IPS-15b (cell line): ENCODE data around the gene TRIM44.
"Not testable (repeated sequence)": the region's sequence is repeated elsewhere in the genome, so short reads cannot be mapped to it uniquely, and the experiment has no call there.

ENCODE experiments used
- H3K27me3 ChIP-seq: one replicate; pipeline ENCODE4 v1.6.1; 2013; ENCODE audit warnings: low read length; ENCODE audit not compliant: control insufficient read depth, insufficient read depth
- H3K36me3 ChIP-seq: one replicate; pipeline ENCODE4 v1.6.1; 2013; ENCODE audit warnings: low read length; ENCODE audit not compliant: control insufficient read depth, insufficient read depth
- H3K4me1 ChIP-seq: one replicate; pipeline ENCODE4 v1.6.1; 2013; ENCODE audit warnings: mild to moderate bottlenecking, low read length; ENCODE audit not compliant: control insufficient read depth, insufficient read depth
- H3K4me3 ChIP-seq: one replicate; pipeline ENCODE4 v1.5.1; 2013; ENCODE audit warnings: low read depth, low read length
- H3K9ac ChIP-seq: one replicate; pipeline ENCODE4 v1.6.1; 2013; ENCODE audit warnings: low read depth, mild to moderate bottlenecking, low read length
- H3K9me3 ChIP-seq: one replicate; pipeline ENCODE4 v1.6.1; 2013; ENCODE audit warnings: mild to moderate bottlenecking, low read length; ENCODE audit not compliant: control insufficient read depth, insufficient read depth

The TRIM44 gene

DNA sequence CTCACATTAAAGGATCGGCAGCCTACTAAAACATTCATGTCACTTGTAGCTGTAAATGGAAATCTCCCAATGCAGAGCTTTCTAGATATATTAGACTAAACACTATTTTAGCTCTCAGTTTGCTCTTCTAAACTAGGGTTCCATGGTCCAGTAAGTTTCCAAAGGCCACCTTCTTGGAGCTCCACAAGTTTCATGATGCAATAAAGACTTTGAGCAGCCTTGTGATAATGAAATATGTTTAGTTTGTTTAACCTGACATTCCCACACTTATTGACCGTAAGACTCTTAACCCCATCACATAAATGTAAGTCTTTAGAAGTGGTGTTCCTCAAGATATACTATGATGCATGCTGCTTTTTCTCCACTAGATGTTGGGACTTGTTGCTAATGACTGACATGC lies 87.7 kb downstream of the TRIM44 start:
- Histone ChIP-seq H3K4me3 (no peak overlapping the region), H3K9ac (no peak overlapping the region), H3K4me1 (peaks cover 7% of the 10 kb centered on the region), H3K27me3 (no peaks in the 10 kb centered on the region), H3K36me3 (no peaks in the 10 kb centered on the region), H3K9me3 (no peaks in the 10 kb centered on the region)

DNA sequence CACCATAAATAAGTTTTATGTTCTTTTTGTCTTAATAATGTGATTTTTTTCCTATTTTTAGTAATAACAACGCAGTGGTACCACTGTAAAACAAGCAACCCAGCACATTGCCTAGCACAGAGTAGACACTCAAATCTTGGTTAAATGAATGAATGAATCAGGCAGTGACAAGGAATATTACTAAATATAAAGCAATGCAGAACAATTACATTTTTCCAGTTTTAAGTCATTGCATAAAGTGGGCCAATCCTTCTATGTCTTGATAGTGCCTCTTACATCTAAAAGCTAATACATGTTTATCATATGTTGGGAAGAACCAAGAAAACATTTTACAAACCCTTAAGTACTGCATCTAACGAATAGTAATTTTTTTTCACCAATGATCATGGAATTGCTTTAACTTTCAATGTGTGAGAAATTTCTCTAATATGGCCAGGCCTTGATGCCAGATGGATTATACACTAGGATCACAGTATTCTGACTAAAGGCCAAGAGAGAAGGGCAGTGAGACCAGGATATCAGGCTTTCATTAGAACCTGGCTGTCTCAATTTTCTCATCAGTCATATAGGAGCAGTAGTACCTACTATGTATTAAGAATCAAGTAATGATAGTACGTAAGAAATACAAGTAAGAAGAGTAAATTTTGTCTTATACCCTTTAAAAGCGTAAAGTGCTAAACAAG lies 88.5 kb downstream of the TRIM44 start:
- Histone ChIP-seq H3K36me3 (no peaks in the 10 kb centered on the region), H3K9me3 (no peaks in the 10 kb centered on the region), H3K4me3 (no peak overlapping the region), H3K4me1 (peaks cover 7% of the 10 kb centered on the region), H3K27me3 (no peaks in the 10 kb centered on the region), H3K9ac (no peak overlapping the region)

DNA sequence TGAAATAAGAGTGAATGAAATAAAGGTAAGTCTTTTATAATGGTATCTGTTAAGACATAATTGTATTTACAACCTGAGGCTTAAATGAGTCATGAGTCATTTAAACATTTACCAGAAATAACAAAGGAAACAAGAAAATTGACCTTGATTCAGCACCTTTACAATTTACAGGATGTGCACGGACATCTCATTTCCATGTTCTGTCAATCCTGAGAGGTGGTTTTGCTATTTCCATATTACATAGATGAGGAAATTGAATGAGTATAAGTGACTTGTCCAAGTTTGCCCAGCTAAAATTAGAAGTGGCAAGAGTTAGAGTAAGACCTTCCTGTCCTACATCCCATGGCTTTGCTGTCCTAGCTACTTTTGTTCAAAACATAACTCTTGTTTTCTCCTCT lies 89.1 kb downstream of the TRIM44 start:
- H3K4me3 ChIP-seq: no peak overlapping the region

DNA sequence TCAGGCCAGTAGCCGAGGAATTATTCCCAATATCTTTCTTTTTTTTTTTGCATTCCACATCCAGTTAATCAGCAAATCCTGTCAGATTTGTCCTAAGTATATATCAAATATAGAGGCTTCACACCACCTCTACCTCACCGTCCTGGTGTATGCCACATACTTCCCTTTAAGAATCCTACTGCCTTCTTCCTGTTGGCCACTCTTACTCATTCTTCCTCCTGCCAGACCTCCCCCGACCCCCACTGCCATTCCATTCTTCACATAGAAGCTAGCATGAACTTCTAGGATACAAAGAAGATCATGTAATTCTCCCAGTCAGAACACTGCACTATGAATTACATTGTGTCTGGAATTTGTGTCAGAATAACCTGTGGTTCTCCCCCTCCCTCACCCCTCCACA lies 89.5 kb downstream of the TRIM44 start:
- Histone ChIP-seq H3K9me3 (no peaks in the 10 kb centered on the region), H3K4me1 (peaks cover 7% of the 10 kb centered on the region)

More for the DNA sequence above, 89.1 kb downstream of the TRIM44 start:
- Histone ChIP-seq H3K9ac (no peak overlapping the region), H3K4me1 (peaks cover 7% of the 10 kb centered on the region), H3K36me3 (no peaks in the 10 kb centered on the region), H3K27me3 (no peaks in the 10 kb centered on the region), H3K9me3 (no peaks in the 10 kb centered on the region)

DNA sequence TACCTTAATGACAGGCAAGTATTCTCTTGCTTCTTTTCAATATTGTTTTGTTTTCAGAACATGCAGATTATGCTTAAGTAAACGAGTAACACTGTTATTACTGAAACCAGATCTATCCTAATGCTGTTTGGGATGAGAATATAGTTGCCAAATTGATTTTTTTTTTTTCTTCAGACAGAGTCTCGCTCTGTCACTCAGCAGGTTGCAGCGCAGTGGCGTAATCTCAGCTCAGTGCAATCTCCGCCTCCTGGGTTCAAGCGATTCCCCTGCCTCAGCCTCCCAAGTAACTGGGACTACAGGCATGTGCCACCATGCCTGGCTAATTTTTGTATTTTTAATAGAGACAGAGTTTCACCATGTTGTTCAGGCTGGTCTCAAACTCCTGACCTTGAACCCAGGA lies 91.0 kb downstream of the TRIM44 start:
- H3K4me1 ChIP-seq, H3K27me3 ChIP-seq, H3K9me3 ChIP-seq, H3K36me3 ChIP-seq, H3K4me3 ChIP-seq, H3K9ac ChIP-seq: not testable (repeated sequence)

More for the DNA sequence above, 89.5 kb downstream of the TRIM44 start:
- Histone ChIP-seq H3K36me3 (no peaks in the 10 kb centered on the region), H3K4me3 (no peak overlapping the region), H3K27me3 (no peaks in the 10 kb centered on the region), H3K9ac (no peak overlapping the region)

DNA sequence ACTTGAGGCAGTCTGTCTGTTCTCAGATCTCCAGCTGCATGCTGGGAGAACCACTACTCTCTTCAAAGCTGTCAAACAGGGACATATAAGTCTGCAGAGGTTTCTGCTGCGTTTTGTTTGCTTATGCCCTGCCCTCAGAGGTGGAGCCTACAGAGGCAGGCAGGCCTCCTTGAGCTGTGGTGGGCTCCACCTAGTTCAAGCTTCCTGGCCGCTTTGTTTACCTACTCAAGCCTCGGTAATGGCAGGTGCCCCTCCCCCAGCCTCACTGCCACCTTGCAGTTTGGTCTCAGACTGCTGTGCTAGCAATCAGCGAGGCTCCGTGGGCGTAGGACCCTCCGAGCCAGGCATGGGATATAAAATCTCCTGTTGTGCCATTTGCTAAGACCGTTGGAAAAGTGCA lies 97.4 kb downstream of the TRIM44 start:
- H3K4me1 ChIP-seq, H3K9ac ChIP-seq, H3K36me3 ChIP-seq, H3K9me3 ChIP-seq, H3K27me3 ChIP-seq, H3K4me3 ChIP-seq: not testable (repeated sequence)

DNA sequence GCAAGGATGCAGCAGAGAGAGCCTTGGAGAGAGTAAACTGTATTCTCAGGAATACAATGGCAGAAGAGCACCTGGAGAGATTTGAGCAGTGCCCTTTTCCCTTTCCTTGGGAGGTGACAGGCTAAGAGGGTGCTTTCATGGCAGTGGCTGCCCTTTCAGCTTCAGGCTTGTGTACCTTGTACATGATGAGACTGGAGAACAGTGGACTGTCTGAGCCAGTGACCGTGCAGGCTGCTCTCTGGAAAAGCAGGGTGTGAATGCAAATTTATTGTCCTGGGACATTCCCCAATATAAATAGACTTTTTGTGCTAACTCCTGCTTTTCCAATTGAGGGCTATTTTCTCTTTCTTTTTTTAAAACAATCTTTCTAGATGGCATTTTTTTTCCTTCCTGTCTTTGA lies 99.3 kb downstream of the TRIM44 start:
- H3K36me3 ChIP-seq: no peaks in the 10 kb centered on the region
- no peak overlapping the region for H3K9ac ChIP-seq
- H3K4me1 ChIP-seq: no peaks in the 10 kb centered on the region
- H3K4me3 ChIP-seq: no peak overlapping the region
- no peaks in the 10 kb centered on the region for H3K27me3 ChIP-seq
- no peaks in the 10 kb centered on the region for H3K9me3 ChIP-seq

DNA sequence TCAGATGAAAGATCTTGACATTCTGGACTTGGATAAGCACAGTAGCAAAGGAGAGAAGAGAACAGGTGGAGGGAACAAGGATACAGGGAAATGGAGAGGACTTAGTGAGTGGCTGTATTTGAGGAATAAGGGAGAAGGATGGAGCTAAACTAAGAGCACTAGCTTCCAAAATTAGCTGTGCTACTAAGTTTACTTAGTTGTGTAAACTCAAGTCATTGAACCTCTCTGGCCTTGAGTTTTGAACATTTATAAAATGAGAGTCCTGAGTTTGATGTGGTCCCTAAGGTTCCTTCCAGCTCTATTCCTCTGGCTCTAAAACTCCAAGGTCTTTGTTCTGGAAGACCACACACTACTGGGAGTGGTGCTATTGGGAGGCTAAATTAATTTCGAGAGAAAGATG lies 100.7 kb downstream of the TRIM44 start:
- no peak overlapping the region for H3K4me3 ChIP-seq
- no peaks in the 10 kb centered on the region for H3K9me3 ChIP-seq
- no peaks in the 10 kb centered on the region for H3K4me1 ChIP-seq
- H3K9ac ChIP-seq: no peak overlapping the region
- no peaks in the 10 kb centered on the region for H3K36me3 ChIP-seq
- H3K27me3 ChIP-seq: no peaks in the 10 kb centered on the region

DNA sequence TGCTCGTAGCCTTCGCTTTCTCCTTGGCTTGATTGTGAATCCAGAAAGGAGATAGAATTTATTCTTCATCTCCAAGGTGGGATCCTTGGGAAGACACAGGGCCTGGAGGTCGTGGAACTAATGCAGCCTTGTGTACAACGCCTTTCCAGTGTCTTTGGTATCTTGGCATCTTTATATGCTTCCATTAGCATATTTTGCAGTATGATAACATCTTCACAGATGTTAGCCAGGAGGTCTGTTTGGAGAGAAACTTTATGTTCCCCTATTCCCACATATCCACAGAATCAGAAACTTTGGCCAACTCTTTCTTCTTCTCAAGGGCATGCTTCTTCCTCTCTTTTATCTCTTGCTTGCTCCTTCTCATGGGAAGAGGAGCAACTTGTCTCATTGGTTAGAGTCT lies 101.2 kb downstream of the TRIM44 start:
- H3K4me1 ChIP-seq: no peaks in the 10 kb centered on the region
- H3K4me3 ChIP-seq: no peak overlapping the region
- H3K27me3 ChIP-seq: no peaks in the 10 kb centered on the region
- no peak overlapping the region for H3K9ac ChIP-seq
- no peaks in the 10 kb centered on the region for H3K36me3 ChIP-seq
- no peaks in the 10 kb centered on the region for H3K9me3 ChIP-seq

DNA sequence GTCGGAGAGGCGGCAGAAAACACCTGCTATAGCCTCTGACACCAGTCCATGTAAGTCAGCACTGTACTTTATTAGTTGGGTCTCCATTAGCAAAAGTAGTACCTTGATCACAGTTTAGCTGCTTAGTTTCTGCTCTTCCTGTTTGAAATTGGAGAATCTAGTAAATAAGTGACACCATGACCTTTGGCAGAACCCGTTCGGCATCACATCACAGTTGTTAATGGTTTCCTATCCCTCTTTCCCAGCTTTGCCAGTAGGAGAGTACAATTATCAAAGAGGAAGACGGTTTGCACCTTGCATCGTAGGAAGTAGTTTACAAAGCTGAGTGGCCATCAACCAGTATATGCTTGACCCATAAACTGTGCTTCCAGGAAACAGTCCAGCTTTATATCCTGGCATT lies 101.8 kb downstream of the TRIM44 start:
- H3K4me1 ChIP-seq: no peaks in the 10 kb centered on the region
- H3K27me3 ChIP-seq: no peaks in the 10 kb centered on the region
- no peaks in the 10 kb centered on the region for H3K9me3 ChIP-seq
- no peak overlapping the region for H3K9ac ChIP-seq
- no peaks in the 10 kb centered on the region for H3K36me3 ChIP-seq
- H3K4me3 ChIP-seq: no peak overlapping the region

DNA sequence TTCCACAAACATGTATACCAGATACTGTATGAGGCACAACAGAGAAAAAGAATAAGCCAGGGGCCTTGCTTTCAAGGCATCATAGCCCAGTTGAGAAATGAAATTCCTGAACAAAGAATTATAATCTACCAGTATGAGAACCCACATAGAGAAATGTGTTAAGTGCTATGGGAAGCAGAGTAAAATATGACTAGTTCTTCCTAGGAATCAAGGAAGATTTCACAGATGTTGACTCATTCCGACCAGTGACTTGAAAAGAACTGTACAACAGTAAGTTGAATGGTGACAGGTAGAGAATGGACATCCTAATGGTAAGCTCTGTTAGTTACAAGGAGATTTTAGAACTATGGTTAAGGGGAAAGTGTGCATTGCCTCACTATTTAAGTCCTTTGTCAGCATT lies 102.6 kb downstream of the TRIM44 start:
- no peaks in the 10 kb centered on the region for H3K4me1 ChIP-seq
- H3K9me3 ChIP-seq: no peaks in the 10 kb centered on the region
- H3K4me3 ChIP-seq: no peak overlapping the region
- H3K36me3 ChIP-seq: no peaks in the 10 kb centered on the region
- no peak overlapping the region for H3K9ac ChIP-seq
- H3K27me3 ChIP-seq: no peaks in the 10 kb centered on the region

DNA sequence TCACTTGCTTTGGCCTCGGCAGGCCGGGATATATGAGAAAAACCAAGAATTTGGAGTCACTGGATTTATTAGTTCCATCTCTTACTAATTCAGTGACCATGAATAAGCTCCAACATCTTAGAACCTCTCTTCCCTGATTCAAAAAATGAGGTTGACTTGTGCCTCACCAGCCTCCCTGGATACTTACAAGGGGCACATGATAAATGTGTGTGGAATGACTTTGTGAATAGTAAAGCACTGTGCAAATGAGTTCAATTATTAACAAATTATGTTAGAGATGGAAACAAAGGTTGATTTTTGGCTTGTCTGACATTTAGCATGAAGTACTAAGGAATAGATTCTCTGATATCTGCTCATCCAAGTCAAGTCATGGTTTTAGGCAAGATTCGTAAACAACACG lies 104.1 kb downstream of the TRIM44 start:
- H3K27me3 ChIP-seq: no peaks in the 10 kb centered on the region
- H3K9me3 ChIP-seq: no peaks in the 10 kb centered on the region
- H3K4me1 ChIP-seq: no peaks in the 10 kb centered on the region
- H3K9ac ChIP-seq: no peak overlapping the region
- no peak overlapping the region for H3K4me3 ChIP-seq
- H3K36me3 ChIP-seq: no peaks in the 10 kb centered on the region
